GM21786 (cell line): ENCODE measurements around the gene ECHDC3.

ENCODE experiments used
- ATAC-seq: cut with Tn5 transposase; IDR thresholded peaks from one replicate; pipeline ENCODE4 v1.9.1; 2021; ENCODE audit not compliant: unreplicated experiment

Gene ECHDC3

DNA sequence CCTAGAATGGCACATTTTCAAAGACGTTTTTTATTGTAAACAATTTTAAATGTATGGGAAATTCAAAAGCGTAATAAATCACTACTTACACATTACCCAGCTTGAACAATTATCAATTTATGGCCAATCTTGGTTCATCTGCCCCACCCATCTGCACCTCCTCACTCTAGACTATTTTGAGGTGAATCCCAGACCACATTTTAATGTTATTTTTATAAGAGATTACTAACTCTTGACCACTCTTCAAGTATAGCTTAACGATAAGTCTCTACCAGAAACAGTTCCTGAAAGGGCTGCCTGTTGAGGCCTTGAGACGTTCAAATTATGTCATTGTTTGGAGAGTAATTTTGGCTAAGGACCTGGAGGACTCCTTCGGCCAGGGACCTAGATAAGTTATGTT lies 33.2 kb downstream of the ECHDC3 start:
- no peak for ATAC-seq

- no peak for ATAC-seq
Measured at GRCh38 chr10:11776080-11776479, 33.9 kb downstream of the ECHDC3 start.

DNA sequence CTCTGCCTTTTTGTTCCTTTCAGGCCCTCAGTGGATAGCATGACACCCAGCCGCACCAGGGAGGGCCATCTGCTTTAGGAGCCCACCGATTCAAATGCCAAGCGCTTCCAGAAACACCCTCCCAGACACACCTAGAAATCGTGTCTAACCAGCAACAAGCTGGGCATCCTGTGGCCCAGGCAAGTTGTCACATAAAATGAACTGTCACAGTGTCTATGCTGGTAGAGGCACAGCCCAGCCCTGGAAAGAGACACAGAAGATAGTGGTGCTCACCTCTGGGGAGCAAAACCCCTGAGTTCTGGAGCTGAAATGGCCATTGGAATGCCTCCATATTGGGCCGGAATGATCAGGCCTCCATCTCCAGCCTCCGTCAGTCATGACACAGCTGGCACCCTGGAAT lies 38.9 kb downstream of the ECHDC3 start:
- ATAC-seq: no peak

GRCh38 chr10:11782793-11783557 lies 40.8 kb downstream of the ECHDC3 start:
- peak; percentile 66 for ATAC-seq

GRCh38 chr10:11783558-11783865 lies 41.3 kb downstream of the ECHDC3 start:
- no peak for ATAC-seq

DNA sequence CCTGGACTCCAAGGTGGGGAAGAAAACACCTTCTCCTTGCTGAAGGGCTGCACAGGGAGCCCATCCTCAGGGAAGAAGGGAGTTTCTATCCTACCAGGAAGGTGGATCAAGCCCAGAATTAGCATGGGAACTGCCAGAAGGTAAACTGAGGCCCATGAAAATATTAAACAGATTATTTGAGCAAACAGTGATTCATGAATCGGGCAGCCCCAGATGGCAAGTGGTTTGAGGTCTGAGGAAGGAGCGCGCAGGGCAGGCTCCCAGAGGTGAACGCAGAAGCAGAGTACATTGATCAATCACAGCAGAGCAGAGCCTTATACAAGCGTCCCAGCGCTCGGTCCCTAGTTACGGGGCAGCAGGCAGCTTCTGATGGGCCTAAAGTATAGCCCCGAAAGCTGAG lies 45.2 kb downstream of the ECHDC3 start:
- ATAC-seq: no peak

- no peak for ATAC-seq
Measured at GRCh38 chr10:11787846-11788245, 45.7 kb downstream of the ECHDC3 start.

- ATAC-seq: no peak
Measured at GRCh38 chr10:11789306-11789705, 47.1 kb downstream of the ECHDC3 start.

DNA sequence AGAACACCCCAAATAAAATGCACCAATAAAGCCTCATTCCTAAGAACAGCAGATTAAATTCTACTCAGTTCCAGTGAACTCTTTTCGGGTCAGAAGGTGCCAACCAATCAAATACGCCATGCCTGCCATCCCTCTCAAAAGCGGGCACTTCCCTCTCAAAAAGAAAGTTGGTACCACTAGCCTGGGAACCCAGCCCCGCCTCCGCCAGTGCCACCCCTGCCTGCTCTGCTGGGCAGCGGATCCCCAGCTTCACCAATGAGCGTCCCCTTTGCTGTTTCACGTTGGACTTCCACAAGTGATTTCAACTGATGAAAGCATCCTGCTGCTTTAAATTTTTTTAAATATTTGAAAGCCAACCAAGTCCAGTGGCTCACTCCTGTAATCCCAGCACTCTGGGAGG lies 47.8 kb downstream of the ECHDC3 start:
- no peak for ATAC-seq

- no peak for ATAC-seq
Measured at GRCh38 chr10:11793762-11794479, 51.7 kb downstream of the ECHDC3 start.

DNA sequence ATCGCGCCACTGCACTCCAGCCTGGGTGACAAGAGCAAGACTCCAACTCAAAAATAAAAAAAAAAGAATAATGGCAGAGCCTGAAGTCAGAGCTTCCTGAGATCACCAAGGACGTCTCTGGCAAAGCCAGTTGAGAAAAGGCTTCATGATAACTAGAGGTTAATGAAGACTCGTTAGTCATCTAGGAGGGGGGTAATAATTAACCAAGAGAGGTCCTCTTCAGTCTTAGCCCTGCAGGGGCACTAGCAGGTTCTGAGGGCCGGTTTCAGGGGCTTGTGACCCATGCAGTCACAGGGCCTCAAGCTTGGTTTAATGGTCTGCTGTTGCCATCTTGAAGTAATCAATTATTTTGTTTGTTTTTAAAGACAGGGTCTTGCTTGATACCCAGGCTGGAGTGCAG lies 52.4 kb downstream of the ECHDC3 start:
- ATAC-seq: no peak

DNA sequence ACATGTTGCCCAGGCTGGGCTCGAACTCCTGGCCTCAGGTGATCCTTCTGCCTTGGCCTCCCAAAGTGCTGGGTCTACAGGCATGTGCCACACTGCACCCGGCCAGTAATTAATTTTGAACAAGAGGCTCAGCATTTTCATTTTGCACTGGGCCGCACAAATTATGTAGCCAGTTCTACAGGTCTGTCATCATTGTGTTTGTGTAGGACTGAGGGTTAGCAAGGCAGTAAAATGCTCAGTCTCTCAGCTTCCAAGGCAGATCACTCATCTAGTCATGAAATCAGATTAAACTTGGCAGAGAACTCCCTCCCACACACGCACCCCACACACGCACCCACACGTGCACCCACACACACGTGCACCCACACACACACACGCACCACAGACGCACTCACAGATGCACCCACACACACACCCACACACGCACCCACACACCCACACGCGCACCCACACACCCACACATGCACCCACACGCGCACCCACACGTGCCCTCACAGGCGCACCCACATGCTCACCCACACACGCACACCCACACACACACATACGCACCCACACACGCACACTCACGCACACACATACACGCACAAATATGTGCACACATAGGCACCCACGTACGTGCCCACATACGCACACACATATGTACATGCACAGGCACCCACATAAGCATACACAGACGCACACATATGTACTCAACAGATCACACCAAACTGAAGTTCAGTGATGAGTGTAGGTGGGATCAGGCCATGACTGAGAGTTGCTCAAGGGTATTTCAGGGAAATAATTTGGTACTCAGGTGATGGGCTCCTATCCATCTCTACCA lies 53.1 kb downstream of the ECHDC3 start:
- ATAC-seq: no peak

GRCh38 chr10:11796474-11796873 lies 54.3 kb downstream of the ECHDC3 start:
- ATAC-seq: no peak

- no peak for ATAC-seq
Measured at GRCh38 chr10:11797281-11797680, 55.1 kb downstream of the ECHDC3 start.

- ATAC-seq: no peak
Measured at GRCh38 chr10:11797847-11798633, 55.9 kb downstream of the ECHDC3 start.

- no peak for ATAC-seq
Measured at GRCh38 chr10:11798845-11799735, 56.9 kb downstream of the ECHDC3 start.

GRCh38 chr10:11799736-11800080 lies 57.5 kb downstream of the ECHDC3 start:
- no peak for ATAC-seq

DNA sequence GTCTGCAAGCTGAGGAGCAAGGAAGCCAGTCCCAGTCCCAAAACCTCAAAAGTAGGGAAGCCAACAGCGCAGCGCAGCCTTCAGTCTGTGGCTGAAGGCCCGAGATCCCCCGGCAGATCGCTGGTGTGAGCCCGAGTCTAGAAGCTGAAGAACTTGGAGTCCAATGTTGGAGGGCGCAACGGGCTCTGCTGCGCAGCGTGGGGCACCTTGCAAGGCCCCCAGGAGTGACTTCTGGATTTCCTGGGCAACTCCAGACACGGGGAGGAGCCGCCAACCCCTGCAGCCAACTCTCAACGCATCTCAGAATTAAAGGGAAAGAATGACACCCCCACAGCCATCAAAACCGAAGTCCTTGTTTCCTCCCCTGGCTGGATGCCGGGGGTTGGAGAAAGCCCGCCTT lies 62.2 kb downstream of the ECHDC3 start:
- no peak for ATAC-seq

DNA sequence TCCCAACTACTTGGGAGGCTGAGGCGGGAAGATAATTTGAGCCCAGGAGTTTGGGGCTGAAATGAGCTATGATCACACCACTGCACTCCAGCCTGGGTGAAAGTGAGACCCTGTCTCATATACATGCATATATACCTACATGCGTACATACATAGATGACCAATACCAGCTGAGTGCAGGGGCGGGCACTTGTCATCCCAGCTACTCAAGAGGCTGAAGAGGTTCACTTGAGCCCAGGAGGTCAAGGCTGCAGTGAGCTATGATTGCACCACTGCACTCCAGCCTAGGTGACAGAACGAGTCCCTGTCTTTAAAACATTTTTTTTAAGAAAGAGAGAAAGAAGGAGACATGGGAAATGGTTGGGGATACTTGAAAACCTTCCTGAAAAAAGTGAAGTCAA lies 63.6 kb downstream of the ECHDC3 start:
- ATAC-seq: no peak

DNA sequence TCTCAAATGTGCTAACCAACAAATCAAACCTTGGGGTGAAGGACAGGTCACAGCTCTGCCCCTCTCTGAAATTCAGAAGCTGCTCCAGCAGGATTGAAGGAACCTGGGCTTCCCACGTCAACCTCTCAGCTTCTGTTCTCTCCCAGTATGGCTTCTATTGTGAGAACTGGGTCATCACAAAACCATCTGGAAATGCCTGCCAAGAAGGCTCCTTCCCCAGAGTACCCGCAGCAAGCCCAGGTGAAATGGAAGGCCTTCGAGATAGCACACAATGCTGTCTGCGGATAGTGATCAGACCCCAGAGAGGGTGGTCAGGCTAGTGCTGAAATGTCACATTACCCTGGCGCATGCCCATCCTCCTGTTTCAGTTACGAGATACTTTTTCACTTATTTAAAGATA lies 64.5 kb downstream of the ECHDC3 start:
- ATAC-seq: no peak
